AML-193 (cell line): ENCODE measurements around the gene EIF4G2.

Source experiments
- DNase-seq, 2 experiments: peaks; one replicate each; lab custom pipeline; 2025; lab: John Stamatoyannopoulos, UW

The EIF4G2 gene

DNA sequence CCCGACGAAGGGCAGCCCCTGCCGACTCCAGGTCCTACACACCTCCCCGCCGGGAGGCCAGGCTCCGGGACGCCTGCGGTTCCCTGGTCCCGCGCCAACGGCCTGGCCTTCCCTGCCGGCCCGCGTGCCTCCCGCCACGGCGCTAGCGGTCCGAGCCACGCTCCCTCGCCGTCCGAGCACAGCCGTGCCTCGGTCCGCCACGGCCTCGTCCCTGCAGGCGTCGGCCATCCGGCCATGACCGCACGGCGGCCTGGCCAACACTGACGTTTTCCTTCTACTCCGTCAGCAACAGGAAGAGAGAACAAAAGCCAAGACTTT, 532 bp downstream of the EIF4G2 start:
- no peak for DNase-seq

GRCh38 chr11:10807493-10808234, 1.1 kb downstream of the EIF4G2 start:
- DNase-seq: peak; percentile 13 to 18

DNA sequence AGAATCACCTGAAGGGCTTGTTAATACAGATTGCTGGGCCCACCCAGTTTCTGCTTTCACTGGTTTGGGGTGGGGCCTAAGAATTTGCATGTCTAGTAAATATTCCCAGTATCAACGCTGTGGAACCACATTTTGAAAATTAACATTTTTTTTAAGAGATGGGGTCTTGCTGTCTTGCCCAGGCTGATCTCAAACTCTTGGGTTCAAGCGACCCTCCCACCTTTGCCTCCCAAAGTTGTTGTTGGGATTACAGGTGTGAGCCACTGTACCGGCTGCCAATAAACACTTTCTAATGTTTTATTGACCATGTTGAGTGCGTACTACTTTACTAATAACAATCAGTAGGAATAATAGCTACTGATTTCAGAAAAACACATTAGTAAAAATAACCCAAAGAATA, 2.5 kb downstream of the EIF4G2 start:
- no peak for DNase-seq

DNA sequence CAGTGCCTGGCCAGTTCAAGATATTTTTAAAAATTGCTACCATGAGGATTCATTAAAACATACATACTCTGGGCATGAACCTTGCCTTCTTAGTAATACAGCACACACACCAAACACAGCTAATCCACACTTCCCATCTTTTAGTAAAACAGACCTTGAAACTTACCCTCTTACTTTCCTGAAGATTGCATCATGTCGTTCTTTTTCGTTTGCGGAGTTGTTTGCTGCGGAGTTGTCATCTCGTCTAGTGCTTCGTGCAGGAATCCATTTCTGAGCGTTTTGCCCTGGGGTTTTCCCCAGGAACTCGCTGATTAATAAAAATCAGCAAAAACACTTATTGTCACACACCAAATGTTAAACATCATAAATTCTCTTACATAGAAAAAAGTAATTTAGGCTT, 3.0 kb downstream of the EIF4G2 start:
- DNase-seq: no peak

DNA sequence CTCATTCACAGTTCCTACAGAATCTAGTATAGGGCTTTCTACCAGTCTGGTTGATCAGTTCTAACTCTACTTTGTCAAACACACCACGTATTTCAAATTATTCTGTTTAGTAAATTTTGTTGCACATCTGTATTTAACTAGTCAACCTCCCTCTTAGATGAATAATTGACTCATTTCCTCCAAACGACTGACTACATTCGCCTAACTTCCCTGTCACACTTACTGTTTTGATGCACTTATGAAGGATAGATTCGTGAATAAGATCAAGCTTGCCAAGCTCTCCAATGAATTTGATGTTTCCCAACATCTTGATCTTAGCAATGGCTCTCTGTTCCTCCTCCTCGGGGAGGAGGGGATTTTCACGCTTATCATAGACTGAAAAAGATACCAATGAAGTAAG, 5.0 kb downstream of the EIF4G2 start:
- DNase-seq: no peak

GRCh38 chr11:10800292-10800691, 8.4 kb downstream of the EIF4G2 start:
- no peak for DNase-seq

DNA sequence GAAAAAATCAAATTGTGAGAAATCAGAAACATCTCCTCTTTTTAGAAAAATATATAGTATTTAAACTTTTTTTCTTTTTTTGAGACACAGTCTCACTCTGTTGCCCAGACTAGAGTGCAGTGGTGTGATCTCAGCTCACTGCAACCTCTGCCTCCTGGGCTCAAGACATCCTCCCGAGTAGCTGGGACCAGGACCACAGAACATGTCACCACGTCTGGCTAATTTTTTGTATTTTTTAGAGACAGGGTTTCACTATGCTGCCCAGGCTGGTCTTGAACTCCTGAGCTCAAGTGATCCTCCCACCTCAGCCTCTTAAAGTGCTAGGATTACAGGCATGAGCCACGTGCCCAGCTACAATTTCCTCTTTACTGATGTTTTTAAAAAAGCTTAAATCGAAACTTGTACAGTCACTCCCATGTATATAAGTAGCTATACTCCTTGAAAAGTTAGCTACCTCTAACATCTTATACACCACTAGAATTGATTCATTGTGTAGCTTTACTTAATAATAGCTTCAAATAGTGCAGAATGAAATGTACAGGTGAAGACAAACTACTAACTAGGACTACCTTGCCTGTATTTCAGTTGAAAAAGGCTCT, 10.3 kb downstream of the EIF4G2 start:
- no peak for DNase-seq

GRCh38 chr11:10797531-10797930, 11.2 kb downstream of the EIF4G2 start:
- DNase-seq: peak; percentile 89 to 95

- DNase-seq: no peak
These were observed 11.7 kb downstream of the EIF4G2 start for GRCh38 chr11:10797001-10797400.

GRCh38 chr11:10796191-10796590, 12.5 kb downstream of the EIF4G2 start:
- no peak for DNase-seq

GRCh38 chr11:10793470-10794255, 15.1 kb downstream of the EIF4G2 start:
- no peak for DNase-seq

DNA sequence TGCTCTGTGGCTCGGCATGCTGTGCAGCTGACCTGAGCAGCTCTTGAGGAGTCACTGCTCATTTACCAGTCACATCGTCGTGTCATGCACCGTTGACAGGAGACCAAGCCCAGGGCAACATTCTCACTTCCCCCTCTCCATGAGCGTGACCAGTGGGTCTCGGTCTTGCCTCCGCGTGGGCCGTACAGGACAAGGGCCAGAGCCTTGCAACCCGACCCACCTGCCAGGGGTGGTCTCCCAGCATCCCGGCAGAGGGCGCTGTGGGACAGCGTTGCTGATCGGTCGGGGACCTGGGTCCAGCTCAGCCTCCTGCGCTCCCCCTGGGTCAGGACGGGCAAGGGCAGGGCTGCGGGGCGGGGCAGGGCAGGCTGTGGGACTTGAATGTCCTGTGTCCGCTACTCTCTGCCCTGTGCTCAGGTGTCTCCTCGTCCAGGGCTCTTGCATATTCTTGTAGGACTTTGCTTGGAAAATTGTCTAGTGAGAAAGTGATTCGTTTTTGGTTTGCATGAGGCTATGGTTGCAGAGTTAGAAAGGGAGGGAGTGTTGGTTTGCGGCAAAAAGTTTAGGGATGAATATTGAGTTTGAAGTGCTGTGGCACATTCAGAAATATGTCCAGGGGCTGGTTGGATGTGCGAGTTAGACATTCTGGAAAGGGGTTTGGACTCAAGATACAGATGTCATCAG, 16.2 kb downstream of the EIF4G2 start:
- DNase-seq: peak; percentile 64 to 68

DNA sequence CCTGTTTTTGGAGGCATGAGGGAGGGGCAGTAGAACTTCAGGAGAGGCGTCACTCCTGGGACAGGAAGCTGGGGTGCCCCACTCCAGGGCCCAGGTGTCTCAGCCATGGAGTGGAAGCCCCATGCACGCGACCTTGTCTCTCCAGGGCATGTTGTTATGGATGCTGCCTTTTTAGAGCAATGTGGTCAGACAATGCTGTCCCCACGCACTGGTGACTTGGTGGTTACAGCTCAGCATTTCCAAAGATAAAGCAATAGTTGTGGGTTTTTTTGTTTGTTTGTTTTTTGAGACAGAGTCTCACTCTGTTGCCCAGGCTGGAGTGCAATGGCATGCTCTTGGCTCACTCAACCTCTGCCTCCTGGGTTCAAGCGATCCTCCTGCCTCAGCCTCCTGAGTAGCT, 22.3 kb downstream of the EIF4G2 start:
- DNase-seq: no peak

GRCh38 chr11:10785146-10785474, 23.6 kb downstream of the EIF4G2 start:
- no peak for DNase-seq

DNA sequence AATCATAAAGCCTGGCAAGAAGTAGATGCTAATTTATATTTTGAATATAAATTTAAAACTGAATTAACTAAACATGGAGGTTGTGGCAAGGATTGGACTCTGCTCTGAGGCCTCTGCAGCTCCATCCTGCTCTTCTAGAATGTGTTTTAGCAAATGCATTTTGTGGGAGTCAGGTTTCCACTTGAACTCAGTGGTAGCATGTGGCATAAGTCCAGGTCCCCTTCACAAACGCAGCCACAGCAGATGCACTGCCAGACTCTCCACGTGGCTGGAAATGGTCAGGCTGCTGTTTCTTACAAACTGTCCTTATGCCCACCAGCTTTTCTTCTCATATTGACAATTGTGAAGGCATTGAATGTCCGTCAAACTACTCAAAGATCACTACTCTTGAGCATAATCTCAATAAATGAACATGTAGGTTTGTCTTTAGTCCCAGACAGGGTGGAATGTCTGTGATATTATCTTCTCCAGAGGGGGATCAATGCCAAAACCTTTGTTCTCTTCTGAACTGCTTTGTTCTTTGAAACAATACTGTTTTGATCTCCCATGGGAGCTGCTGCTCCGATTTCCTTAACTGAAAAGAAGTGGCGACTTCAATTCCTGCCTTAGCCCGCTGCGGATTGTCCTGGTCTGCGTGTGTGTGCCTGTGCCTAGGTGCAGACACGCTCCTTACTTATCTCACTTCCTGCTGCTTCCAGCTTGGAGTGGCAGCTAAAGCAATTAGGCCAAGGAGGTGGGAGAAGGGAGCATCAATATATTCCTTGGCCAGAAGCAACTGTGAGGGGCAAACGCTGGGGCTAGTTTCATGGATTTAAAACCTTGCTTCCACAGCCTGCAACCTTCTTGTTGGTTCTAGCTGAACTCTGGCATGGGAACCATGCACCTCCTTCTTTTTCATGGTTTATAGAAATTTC, 24.2 kb downstream of the EIF4G2 start:
- DNase-seq: no peak

DNA sequence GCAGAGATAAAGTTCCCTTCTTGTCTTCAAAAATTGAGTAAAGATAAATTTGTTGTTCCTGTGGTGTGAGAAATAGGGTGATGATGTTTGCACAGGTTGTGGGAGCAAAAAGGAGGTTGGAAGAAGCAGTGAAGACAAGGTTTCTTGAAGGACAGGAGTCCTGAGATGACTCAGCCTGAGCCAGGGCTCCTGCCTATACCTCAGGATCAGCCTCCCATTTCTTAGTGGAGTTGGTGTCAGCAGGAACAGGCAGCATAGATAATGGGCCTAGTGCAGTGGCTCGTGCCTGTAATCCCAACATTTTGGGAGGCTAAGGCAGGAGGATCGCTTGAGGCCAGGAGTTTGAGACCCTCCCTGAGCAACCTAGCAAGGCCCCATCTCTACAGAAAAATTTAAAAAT, 28.7 kb downstream of the EIF4G2 start:
- DNase-seq: no peak

GRCh38 chr11:10779086-10779485, 29.6 kb downstream of the EIF4G2 start:
- DNase-seq: no peak

GRCh38 chr11:10778217-10778970, 30.3 kb downstream of the EIF4G2 start:
- DNase-seq: no peak

DNA sequence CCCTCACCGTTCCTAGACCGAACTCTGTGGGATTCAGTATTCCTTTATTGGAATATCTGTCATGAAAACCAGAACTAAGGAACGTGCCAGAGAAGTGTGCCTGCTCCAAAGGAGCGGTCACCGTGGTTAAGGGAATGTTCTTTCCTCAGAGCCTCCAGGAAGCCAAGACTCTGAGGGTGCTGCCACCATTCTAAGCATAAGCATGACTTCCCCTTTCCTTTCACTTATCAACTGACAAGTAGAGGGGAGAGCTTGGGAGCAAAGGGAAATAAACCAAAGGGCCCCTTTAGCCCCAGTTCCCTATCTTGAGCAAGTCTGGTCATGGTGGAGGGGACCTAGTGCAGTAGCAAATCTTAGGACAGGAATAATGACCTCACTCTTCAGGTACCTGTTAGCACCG, 30.9 kb downstream of the EIF4G2 start:
- DNase-seq: peak; percentile 17 to 40

DNA sequence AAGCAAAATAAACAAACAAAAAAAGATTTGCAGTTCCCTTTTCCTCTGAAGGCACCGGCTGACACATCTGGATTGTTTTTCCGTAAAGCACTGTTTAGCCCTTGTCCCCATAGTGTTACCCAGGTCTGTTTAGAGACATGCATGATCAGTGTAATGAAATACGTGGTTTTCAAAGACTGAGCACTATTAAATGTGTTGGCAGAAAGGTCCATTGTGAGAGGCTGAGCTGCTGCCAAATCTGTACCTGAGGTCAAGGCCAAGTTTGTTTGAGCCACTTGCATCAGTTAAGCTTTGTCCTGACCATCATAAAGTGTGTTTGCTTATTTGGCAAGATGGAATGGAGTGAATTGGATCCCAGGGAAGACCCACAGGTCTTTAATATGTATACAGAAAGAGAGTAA, 31.3 kb downstream of the EIF4G2 start:
- DNase-seq: no peak

DNA sequence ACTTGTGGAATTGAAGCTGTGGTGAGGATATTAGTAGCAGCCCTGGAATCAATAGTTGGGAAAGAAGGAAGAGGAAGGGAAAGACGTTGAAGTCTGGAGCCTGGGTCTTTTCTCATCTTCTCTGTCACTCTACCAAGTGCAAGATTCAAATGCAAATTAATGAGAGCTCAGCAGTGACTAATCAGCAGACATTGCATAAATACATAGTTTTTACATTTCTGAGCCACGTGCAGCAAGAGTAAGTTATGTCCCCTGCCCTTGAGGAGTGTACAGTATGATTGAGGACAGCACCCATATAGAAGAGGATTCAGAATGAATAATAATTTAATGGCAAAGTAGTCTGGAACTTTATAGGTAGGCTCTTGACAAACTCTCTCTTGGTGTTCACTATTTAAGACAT, 33.9 kb downstream of the EIF4G2 start:
- DNase-seq: no peak
